Embryonic facial prominence (tissue), 1 donor: ENCODE measurements around the gene PCDHB15.
"Not testable (repeated sequence)": the region's sequence is repeated elsewhere in the genome, so short reads cannot be mapped to it uniquely, and the experiment has no call there.

Experiments used
- DNase-seq: peaks from one replicate; pipeline ENCODE4 v3.0.0-alpha.2; 2016; ENCODE audit errors: extremely low spot score

Gene PCDHB15

DNA sequence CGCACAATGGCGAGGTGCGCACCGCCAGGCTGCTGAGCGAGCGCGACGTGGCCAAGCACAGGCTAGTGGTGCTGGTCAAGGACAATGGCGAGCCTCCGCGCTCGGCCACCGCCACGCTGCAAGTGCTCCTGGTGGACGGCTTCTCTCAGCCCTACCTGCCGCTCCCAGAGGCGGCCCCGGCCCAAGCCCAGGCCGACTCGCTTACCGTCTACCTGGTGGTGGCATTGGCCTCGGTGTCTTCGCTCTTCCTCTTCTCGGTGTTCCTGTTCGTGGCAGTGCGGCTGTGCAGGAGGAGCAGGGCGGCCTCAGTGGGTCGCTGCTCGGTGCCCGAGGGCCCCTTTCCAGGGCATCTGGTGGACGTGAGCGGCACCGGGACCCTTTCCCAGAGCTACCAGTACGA lies 2.2 kb downstream of the PCDHB15 start:
- DNase-seq: not testable (repeated sequence)

DNA sequence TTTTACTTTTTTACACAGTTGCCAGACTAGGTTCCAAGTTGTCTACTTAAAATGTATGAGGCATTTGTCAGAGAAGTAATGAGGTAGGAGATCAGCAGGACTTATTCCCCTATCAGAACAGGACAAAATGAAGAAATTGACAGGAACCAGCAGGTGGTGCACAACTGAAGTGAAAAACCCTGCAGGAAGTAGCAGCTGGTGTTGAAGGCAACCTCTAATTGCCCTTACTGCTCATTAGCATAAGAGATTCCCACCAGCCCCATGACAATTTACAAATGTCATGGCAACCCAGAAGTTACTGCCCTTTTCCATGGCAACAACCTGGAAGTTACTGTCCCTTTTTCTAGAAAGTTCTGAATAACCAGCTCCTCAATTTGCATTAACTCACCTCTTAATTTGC lies 5.4 kb downstream of the PCDHB15 start:
- no peak for DNase-seq

DNA sequence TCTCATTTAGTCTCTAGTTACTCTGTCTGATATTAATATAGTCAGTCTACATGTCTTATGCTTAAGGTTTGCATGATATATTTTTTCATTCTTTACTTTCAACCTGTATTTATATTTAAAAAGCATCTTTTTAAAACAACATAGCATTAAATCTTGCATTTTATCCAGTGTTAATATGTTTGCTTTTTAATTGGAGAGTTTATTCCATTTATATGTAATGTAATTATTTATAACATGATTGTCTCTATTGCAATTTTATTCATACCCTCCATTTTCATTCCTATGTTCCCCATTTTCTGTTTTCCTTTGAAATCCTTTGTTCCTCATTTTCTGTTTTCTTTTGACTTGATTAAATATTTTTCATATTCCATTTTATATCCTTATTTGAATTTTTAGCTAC lies 13.3 kb downstream of the PCDHB15 start:
- DNase-seq: no peak

DNA sequence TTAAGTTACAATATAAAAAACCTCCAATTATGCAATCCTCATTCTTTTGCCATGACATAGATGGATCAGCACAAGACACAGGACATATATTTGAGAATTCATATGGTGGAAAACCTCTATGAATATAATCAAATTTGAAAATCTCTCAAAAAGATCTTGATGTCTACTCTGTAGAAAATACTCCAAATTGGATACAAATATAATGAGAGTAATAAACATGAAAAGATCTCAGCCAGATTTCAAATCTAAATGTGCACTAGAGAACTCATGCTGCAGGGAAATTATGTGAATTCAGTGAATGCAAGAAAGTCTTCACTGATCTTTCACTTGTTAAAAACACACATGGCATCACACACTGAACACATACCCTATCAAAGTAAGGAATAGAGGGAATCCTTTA lies 13.8 kb downstream of the PCDHB15 start:
- no peak for DNase-seq

DNA sequence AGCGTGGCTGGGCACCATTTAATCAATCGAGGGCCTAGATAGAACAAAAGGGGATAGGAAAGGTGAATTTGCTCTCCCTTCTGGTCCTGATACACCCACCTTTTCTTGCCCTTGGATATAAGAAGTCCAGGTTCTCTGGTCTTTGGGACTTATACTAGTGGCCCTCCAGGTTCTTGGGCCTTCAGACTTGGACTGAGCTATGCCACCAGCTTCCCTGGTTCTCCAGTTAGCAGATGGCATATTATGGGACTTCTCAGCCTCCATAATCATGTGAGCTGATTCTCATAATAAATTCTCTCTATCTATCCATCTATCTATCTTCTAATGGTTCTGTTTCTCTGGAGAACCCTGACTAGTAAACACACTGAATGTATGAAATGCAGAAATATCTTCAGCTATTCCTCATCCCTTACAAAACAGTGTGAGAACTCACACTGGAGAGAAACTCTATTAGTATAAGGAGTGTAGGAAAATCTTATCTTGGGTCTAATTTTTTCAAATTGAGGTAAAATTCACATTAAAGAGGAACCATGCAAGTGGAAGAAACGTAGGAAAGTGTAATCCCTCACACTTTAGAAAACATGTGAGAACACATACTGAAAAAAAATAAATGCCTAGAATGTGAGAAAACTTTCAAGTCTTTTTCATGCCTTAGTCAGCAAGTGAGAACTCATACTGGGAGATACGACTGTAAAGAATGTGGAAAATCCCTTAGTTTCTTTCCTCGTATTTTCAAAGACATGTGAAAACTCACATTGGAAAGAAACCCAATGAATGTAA lies 15.5 kb downstream of the PCDHB15 start:
- no peak for DNase-seq

DNA sequence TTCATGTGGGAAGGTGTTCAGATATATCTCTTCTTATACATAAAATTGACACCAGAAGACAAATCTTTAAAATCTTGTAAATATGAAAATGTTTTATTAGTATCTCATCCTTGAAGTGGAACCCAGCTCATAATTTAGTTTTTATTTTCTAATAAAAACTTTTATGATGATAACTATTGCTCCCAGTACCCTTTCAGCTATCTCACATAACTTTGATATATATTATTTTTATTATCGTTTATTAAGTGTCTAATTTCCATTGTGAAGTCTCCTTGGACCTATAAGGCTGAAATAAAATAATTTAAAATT lies 16.0 kb downstream of the PCDHB15 start:
- no peak for DNase-seq

DNA sequence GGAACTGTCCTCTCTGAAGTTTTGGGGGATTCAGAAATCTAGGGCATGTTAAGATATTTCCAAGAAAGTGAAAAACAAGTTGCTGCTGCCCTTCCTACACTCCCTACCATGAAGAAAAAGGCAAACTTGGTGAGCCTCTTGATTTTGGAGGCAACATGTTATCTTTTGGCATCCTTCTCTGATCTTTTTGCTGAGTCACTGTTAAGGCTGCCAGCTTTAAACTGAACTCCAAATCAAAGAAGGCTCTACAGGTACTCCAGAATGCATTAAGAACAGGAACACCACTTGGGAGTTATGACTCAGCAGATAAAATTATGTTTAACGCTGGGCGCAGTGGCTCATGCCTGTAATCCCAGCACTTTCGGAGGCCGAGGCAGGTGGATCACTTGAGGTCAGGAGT lies 24.0 kb downstream of the PCDHB15 start:
- no peak for DNase-seq

DNA sequence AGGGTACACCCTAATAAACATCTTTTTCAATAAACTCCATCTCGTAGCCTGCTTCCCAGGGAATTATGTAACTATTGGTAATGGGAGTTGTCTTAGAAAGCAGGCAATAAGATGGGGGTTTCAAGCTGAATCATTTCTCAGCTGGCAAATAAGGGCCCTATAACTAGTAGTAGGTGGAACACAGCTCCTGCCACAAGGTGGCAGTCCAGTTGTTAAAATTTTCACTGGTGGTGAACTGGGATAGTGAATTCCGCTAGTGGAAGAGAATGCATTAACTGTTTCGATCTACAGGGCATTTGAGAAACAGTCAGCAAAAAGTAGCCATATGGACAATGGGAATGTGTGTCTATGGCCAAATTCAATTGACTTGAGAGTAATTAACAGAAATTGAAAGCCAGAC lies 27.7 kb downstream of the PCDHB15 start:
- DNase-seq: no peak

DNA sequence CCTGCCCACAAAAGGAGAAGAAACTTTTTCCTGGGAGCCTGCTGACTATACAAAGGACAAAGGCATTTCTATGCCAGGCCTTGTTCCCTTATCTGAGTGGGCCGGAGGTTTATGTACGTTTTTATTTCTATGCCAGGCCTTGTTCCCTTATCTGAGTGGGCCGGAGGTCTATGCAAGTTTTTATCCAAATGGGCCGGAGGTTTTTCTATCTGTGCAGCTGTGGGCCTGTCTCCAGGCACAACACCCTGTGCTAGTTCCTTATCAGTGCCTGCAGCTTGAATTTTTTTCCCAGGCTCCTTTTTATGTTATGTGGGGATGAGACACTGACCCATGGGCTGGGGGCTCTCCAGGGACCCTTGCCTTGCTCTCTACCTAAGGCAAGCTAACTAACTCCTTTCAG lies 53.2 kb downstream of the PCDHB15 start:
- no peak for DNase-seq
